RWPE2 (cell line): Measurements from ENCODE around the gene OR2T5.
"Not testable (repeated sequence)": the region's sequence is repeated elsewhere in the genome, so short reads cannot be mapped to it uniquely, and the experiment has no call there.

ENCODE experiments used
- ATAC-seq: fragments of 200-7000 bp; cut with Tn5 transposase; 3 replicates; pipeline ENCODE4 v1.9.1; 2021; ENCODE audit warnings: low read depth
- DNase-seq: peaks from one replicate; pipeline ENCODE4 v3.0.0-alpha.2; 2020; ENCODE audit warnings: low spot score
- H3K27ac ChIP-seq: fragments of 450-650 bp; 2 replicates; pipeline ENCODE4 v1.5.1; 2017; ENCODE audit warnings: mild to moderate bottlenecking; ENCODE audit not compliant: poor library complexity, severe bottlenecking
- H3K27me3 ChIP-seq: fragments of 250-450 bp; sonication (Bioruptor Pico); 2 replicates; pipeline ENCODE4 v1.5.1; 2021; ENCODE audit warnings: mild to moderate bottlenecking, moderate library complexity; ENCODE audit not compliant: insufficient read depth, poor library complexity, severe bottlenecking
- H3K36me3 ChIP-seq: fragments of 250-450 bp; sonication (Bioruptor Pico); 2 replicates; pipeline ENCODE4 v1.5.1; 2020; ENCODE audit warnings: low read depth, mild to moderate bottlenecking, moderate library complexity
- H3K4me1 ChIP-seq: fragments of 250-450 bp; sonication (Bioruptor Pico); 2 replicates; pipeline ENCODE4 v1.5.1; 2021; ENCODE audit warnings: mild to moderate bottlenecking, moderate library complexity; ENCODE audit not compliant: insufficient read depth, poor library complexity, severe bottlenecking
- H3K4me3 ChIP-seq: fragments of 250-450 bp; sonication (Bioruptor Pico); 2 replicates; pipeline ENCODE4 v1.5.1; 2021; ENCODE audit warnings: mild to moderate bottlenecking, moderate library complexity; ENCODE audit not compliant: severe bottlenecking
- H3K9me3 ChIP-seq: fragments of 250-450 bp; sonication (Bioruptor Pico); 2 replicates; pipeline ENCODE4 v1.5.1; 2021; ENCODE audit warnings: mild to moderate bottlenecking, moderate library complexity; ENCODE audit not compliant: severe bottlenecking
- CTCF ChIP-seq: fragments of 450-650 bp; IDR thresholded peaks from one replicate; pipeline ENCODE4 v1.5.1; 2017; ENCODE audit warnings: mild to moderate bottlenecking, moderate library complexity; ENCODE audit not compliant: poor library complexity, severe bottlenecking

Gene OR2T5

GRCh38 chr1:248510217-248510616 lies 21.8 kb downstream of the OR2T5 start:
- not testable (repeated sequence) for H3K9me3 ChIP-seq, H3K4me1 ChIP-seq, H3K36me3 ChIP-seq, H3K27me3 ChIP-seq, ATAC-seq, H3K4me3 ChIP-seq, DNase-seq, H3K27ac ChIP-seq

GRCh38 chr1:248521856-248522255 lies 33.5 kb downstream of the OR2T5 start:
- TF ChIP-seq CTCF: no peak
- DNase-seq (no peak), ATAC-seq (no peak)
- Histone ChIP-seq H3K36me3 (no peaks in the 10 kb centered on the region), H3K27ac (no peak overlapping the region), H3K4me1 (no peaks in the 10 kb centered on the region), H3K27me3 (no peaks in the 10 kb centered on the region), H3K4me3 (no peak overlapping the region), H3K9me3 (no peaks in the 10 kb centered on the region)

- not testable (repeated sequence) for ATAC-seq, H3K27me3 ChIP-seq, H3K36me3 ChIP-seq, H3K9me3 ChIP-seq, H3K4me1 ChIP-seq, DNase-seq, H3K4me3 ChIP-seq, H3K27ac ChIP-seq
Measured at GRCh38 chr1:248537449-248537848, 49.1 kb downstream of the OR2T5 start.
